ENCODE data around the gene SPAG9. TPM values are rescaled to one million over a fixed set of nuclear protein-coding genes. Genes with fewer than 3 reads are reported as not detected.

SPAG9 gene
- total RNA-seq, 2 donors from 2014 or later: 54.7 to 115 TPM

GRCh38 chr17:50995668-50996067 lies 125.0 kb downstream of the SPAG9 start:
- H3K36me3 Mint-ChIP-seq: peaks cover 0 to 12% of the 10 kb centered on the region in 2 donors

GRCh38 chr17:50993544-50993943 lies 127.1 kb downstream of the SPAG9 start:
- H3K27ac Mint-ChIP-seq: no peak overlapping the region

More at GRCh38 chr17:50995668-50996067, 125.0 kb downstream of the SPAG9 start:
- no peak for DNase-seq (ENCODE audit: low spot score in 2 of 2)
- H3K27ac Mint-ChIP-seq: no peak overlapping the region
- H3K9me3 Mint-ChIP-seq: no peaks in the 10 kb centered on the region
- ATAC-seq: no peak

GRCh38 chr17:50989149-50989548 lies 131.5 kb downstream of the SPAG9 start:
- DNase-seq (ENCODE audit: low spot score in 2 of 2): no peak
- Mint-ChIP-seq H3K27ac (no peak overlapping the region), H3K9me3 (no peaks in the 10 kb centered on the region), H3K36me3 (peaks cover 6 to 7% of the 10 kb centered on the region in 2 donors)
- no peak for ATAC-seq

More at GRCh38 chr17:50993544-50993943, 127.1 kb downstream of the SPAG9 start:
- H3K9me3 Mint-ChIP-seq: no peaks in the 10 kb centered on the region
- peaks cover 6 to 12% of the 10 kb centered on the region in 2 donors for H3K36me3 Mint-ChIP-seq
- ATAC-seq (no peak), DNase-seq (ENCODE audit: low spot score in 2 of 2) (no peak)

- ATAC-seq: no peak
- H3K36me3 Mint-ChIP-seq: peaks cover 6 to 7% of the 10 kb centered on the region in 2 donors
- H3K9me3 Mint-ChIP-seq: no peaks in the 10 kb centered on the region
- H3K27ac Mint-ChIP-seq: no peak overlapping the region
- no peak for DNase-seq (ENCODE audit: low spot score in 2 of 2)
Observed at GRCh38 chr17:50988427-50988826, 132.2 kb downstream of the SPAG9 start.

GRCh38 chr17:50986989-50987660 lies 133.5 kb downstream of the SPAG9 start:
- no peaks in the 10 kb centered on the region for H3K9me3 Mint-ChIP-seq
- no peak for DNase-seq (ENCODE audit: low spot score in 2 of 2)
- H3K36me3 Mint-ChIP-seq: peaks cover 3 to 6% of the 10 kb centered on the region in 2 donors
- ATAC-seq: peak in 1 of 2 donors; percentile 80
- H3K27ac Mint-ChIP-seq: peak overlapping the region in 1 of 2 donors; percentile 48

DNA sequence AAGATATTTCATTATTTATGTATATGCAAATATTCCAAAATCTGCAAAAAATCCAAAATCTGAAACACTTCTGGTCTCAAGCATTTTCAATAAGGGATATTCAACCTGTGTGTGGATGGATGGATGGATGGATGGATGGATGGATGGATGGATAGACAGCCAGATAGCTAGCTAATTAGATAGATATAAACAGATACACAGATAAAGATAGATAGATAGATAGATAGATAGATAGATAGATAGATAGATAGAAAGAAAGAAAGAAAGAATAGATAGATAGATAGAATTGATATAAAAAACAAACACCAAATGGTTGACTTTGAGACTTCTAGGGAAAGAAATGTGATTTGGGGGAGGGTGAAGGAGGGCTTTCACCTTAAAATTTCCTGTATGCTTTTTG lies 139.4 kb downstream of the SPAG9 start:
- DNase-seq (ENCODE audit: low spot score in 2 of 2) (no peak), ATAC-seq (no peak)
- no peak overlapping the region for H3K27ac Mint-ChIP-seq
- no peaks in the 10 kb centered on the region for H3K9me3 Mint-ChIP-seq
- peaks cover 9 to 10% of the 10 kb centered on the region in 2 donors for H3K36me3 Mint-ChIP-seq

DNA sequence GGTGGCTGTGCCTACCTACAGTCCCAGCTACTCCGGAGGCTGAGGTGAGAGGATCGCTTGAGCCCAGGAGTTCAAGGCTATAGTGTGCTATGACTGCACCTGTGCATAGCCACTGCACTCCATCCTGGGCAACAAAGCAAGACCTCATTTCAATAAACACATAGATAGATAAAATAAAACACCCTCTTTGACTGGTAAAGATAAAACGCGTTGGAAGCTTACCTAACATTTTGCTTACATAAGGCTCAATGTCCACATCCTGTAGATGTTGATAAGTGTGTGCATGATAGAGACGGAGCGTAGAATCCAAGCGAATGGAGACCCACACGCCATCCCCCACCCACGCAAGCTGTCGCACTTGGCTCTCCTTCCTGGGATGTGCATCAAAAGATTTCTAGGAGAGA lies 141.1 kb downstream of the SPAG9 start:
- ATAC-seq (no peak), DNase-seq (ENCODE audit: low spot score in 2 of 2) (no peak)
- Mint-ChIP-seq H3K27ac (no peak overlapping the region), H3K36me3 (peaks cover 15 to 21% of the 10 kb centered on the region in 2 donors), H3K9me3 (no peaks in the 10 kb centered on the region)

DNA sequence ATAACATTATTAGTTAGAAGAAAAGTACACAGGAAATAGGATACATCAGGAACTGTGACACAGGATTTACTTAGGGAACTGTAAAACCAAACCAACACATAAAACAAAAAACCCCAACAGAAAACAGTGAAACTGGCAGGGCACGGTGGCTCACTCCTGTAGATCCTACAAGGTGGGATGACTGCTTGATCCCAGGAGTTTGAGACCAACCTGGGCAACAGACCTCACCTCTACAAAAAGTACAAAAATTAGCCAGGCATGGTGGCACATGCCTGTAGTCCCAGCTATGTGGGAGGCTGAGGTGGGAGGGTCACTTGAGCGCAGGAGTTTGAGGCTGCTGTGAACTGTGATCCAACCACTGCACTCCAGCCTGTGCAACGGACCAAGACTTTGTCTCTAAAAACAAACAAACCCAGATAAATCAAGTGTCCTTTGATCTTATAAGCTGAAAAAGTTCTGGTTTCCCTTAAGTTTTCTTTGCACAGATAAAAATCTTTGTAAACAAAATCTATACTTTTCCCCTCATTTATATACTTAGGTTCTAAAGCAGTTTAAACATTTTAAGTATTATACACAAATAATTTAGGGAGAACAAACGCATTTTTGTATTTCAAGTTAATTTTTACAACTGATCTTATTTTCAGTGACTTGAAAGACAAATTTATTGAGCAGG lies 143.0 kb downstream of the SPAG9 start:
- Mint-ChIP-seq H3K36me3 (peaks cover 15 to 21% of the 10 kb centered on the region in 2 donors), H3K27ac (peak overlapping the region in 1 of 2 donors; percentile 66)
- ATAC-seq: no peak

DNA sequence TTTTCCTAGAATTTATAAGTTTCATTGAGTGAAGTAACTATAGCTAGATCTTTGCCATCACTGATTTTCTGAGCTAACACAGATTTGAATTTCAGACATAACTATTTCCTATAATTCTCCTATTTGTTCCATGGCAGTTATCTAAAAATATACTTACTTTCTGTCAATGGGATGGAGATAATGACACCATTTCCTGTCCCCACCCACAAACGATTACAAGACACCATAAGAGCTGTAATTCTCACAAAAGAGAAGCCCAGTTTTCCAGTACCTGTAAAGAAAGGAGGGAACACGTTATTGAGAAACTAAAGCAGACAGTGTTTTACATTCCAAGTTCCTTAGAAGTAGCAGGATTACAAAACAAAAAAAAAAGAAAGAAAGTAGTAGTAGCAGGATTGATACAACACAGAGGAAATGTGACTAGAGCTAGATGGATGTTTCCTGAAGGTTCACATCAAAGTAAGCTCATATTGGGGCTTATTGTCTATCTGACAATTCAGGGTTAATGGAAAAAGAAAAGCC lies 143.7 kb downstream of the SPAG9 start:
- peaks cover 15 to 21% of the 10 kb centered on the region in 2 donors for H3K36me3 Mint-ChIP-seq
- peak overlapping the region; percentile 66 to 96 for H3K27ac Mint-ChIP-seq
- ATAC-seq (no peak), DNase-seq (ENCODE audit: low spot score in 2 of 2) (no peak)
- no peaks in the 10 kb centered on the region for H3K9me3 Mint-ChIP-seq

More for the DNA sequence above, 143.0 kb downstream of the SPAG9 start:
- no peak for DNase-seq (ENCODE audit: low spot score in 2 of 2)
- no peaks in the 10 kb centered on the region for H3K9me3 Mint-ChIP-seq

- ATAC-seq (peak in 1 of 2 donors; percentile 82), DNase-seq (ENCODE audit: low spot score in 2 of 2) (no peak)
- Mint-ChIP-seq H3K36me3 (peaks cover 11 to 21% of the 10 kb centered on the region in 2 donors), H3K27ac (no peak overlapping the region), H3K9me3 (no peaks in the 10 kb centered on the region)
Observed at GRCh38 chr17:50973557-50974494, 146.8 kb downstream of the SPAG9 start.

GRCh38 chr17:50972577-50972976 lies 148.1 kb downstream of the SPAG9 start:
- Mint-ChIP-seq H3K36me3 (peaks cover 11 to 21% of the 10 kb centered on the region in 2 donors), H3K27ac (no peak overlapping the region), H3K9me3 (no peaks in the 10 kb centered on the region)
- DNase-seq (ENCODE audit: low spot score in 2 of 2) (no peak), ATAC-seq (no peak)

DNA sequence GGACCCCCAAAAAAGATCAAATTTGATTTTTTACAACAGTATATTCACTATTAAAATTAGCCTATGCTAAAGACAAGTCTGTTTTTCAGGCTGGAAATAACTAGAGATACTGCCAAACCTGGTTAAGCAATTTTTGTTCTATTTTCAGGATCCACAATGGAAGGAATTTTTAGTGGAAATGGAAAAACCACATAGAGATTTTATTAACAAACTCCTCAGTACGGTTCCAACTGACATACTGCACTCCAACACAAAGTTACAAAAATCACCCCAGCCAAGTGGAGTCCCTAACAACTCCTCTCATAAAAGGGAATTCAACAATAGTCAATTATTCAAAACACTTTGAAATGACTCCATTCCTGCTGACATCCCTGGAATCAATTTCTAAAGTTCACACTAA lies 152.9 kb downstream of the SPAG9 start:
- Mint-ChIP-seq H3K9me3 (no peaks in the 10 kb centered on the region), H3K27ac (no peak overlapping the region), H3K36me3 (no peaks in the 10 kb centered on the region)
- no peak for DNase-seq (ENCODE audit: low spot score in 2 of 2)
- ATAC-seq: no peak

DNA sequence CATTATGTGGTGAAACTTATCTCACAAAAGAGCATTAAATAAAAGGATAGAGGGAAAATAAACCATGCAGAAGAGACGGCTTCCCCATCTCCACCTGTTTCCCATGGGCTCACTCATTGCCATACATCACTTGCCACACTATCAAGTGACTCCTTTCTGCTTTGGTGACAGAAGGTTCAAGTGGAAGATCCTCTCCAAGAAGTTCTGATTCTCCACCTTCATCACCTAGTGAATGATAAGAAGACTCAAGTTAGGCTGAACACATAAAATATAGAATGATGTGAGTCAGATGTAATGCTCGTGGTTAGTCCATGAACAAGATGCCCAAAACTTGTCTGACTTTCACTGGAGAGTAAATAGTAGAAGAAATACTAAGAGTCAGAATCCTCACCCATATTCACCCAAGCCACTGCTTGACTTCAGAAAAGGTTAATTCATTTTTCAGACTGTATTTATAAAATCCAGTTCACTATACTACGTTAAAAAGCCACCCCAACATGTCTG lies 154.5 kb downstream of the SPAG9 start:
- peak overlapping the region in 1 of 2 donors; percentile 17 for H3K27ac Mint-ChIP-seq
- H3K9me3 Mint-ChIP-seq: no peaks in the 10 kb centered on the region
- DNase-seq (ENCODE audit: low spot score in 2 of 2): no peak
- peak; percentile 29 to 95 for ATAC-seq
- H3K36me3 Mint-ChIP-seq: no peaks in the 10 kb centered on the region

GRCh38 chr17:50963139-50963538 lies 157.5 kb downstream of the SPAG9 start:
- no peaks in the 10 kb centered on the region for H3K36me3 Mint-ChIP-seq

GRCh38 chr17:50961282-50962220 lies 159.1 kb downstream of the SPAG9 start:
- ATAC-seq (no peak), DNase-seq (ENCODE audit: low spot score in 2 of 2) (no peak)
- H3K36me3 Mint-ChIP-seq: no peaks in the 10 kb centered on the region
- H3K27ac Mint-ChIP-seq: peak overlapping the region in 1 of 2 donors; percentile 29
- no peaks in the 10 kb centered on the region for H3K9me3 Mint-ChIP-seq

More at GRCh38 chr17:50963139-50963538, 157.5 kb downstream of the SPAG9 start:
- Mint-ChIP-seq H3K27ac (no peak overlapping the region), H3K9me3 (no peaks in the 10 kb centered on the region)
- DNase-seq (ENCODE audit: low spot score in 2 of 2): no peak
- no peak for ATAC-seq

Measured in activated naive CD4-positive, alpha-beta T cell treated with anti-CD3 and anti-CD28 coated beads, Interleukin-2, amount 50 U/mL, for 72 hours (primary cell).